GM19035 (cell line): Measurements from ENCODE around the gene TMEM94.
A peak's percentile ranks its signal among the peaks of the same experiment; 100 is the strongest.
"Not testable (repeated sequence)": the region's sequence is repeated elsewhere in the genome, so short reads cannot be mapped to it uniquely, and the experiment has no call there.

Experiments
- ATAC-seq: cut with Tn5 transposase; IDR thresholded peaks from one replicate; pipeline ENCODE4 v1.9.1; 2021; ENCODE audit not compliant: unreplicated experiment

TMEM94 gene

DNA sequence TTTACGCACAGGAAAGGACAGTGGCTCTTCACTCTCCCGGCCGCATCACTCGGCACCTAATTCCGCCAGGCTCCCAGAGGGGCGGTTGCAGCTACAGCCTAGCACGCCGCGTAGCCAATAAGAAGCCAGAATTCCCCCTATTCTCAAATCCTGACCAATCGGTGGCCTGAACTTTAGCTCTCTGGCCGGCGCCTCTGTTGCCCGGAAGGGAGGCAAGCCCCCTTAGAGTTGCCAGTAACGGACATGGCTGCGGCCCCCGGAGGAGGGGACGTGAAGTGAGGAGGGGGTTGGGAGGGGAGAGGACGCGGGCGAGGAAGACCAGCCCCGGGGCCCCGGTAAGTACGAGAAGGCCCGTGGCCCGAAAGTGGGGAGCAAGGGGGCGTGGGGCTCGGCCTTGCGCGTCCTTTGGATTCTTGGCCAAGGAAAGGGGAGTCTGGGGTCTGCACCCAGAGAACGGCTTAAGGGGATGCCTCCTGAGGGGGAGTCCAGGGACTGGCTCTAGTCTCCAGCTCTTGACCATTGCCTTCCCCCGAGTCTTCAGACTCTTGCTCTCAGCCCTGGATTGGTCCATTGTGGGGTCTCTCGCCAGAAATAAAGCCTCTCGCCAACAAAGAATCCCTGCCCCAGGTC is at the start of gene TMEM94:
TMEM94 (plus strand) TSS at position 219 of the 630 bp plus-strand sequence. CDS start 15,271 bp downstream, outside the sequence.
- ATAC-seq, result peak; percentile 88

DNA sequence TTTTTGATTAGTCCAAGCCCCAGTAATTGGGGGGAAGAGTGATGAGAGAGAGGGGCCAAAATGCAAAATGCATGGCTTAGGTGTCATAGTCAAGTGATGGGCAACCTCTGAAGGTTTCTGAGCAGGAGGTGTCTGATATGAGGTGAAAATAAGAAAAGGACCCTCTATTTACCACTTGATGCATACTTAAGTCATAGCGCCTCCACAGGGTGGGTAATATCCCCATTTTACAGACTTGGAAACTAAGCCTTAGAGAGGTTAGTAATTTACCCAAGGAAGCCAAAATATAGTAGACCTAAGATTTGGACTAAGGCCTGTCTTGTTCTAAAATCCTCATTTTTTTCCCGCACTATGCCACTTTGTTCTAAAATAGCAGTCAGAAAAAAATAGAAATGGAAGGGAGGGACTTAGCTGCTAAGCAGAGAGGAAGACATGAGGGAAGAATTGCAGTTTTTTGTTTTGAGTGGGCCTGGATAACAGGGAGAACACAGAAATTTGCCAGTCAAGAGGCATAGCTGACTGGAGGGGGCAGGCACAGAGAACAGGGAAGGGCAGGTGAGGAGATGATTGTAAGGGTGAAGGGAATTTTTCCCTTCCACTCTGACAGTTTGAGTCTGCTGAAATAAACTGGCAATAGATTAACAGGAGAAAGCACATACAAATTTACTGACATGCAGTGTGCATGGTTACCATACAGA is 48.6 kb upstream of the TMEM94 start:
- no peak for ATAC-seq

DNA sequence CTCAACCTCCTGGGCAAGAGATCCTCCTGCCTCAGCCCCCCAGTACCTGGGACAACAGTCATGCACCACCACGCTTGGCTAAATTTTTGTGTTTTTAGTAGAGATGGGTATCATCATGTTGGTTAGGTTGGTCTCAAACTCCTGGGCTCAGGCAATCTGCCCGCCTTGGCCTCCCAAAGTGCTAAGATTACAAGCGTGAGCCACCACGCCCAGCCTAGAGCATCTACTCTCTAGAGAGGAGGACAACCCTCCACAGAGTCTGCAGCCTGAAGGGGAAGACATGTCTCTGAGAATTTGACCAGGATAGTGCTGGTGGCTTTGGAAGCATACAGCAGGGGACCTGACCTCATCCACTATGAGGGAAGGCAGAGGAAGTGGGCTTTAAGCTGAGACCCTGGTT is 46.3 kb upstream of the TMEM94 start:
- no peak for ATAC-seq

- ATAC-seq, result no peak
Observed at GRCh38 chr17:75411328-75412067, 44.9 kb upstream of the TMEM94 start.

DNA sequence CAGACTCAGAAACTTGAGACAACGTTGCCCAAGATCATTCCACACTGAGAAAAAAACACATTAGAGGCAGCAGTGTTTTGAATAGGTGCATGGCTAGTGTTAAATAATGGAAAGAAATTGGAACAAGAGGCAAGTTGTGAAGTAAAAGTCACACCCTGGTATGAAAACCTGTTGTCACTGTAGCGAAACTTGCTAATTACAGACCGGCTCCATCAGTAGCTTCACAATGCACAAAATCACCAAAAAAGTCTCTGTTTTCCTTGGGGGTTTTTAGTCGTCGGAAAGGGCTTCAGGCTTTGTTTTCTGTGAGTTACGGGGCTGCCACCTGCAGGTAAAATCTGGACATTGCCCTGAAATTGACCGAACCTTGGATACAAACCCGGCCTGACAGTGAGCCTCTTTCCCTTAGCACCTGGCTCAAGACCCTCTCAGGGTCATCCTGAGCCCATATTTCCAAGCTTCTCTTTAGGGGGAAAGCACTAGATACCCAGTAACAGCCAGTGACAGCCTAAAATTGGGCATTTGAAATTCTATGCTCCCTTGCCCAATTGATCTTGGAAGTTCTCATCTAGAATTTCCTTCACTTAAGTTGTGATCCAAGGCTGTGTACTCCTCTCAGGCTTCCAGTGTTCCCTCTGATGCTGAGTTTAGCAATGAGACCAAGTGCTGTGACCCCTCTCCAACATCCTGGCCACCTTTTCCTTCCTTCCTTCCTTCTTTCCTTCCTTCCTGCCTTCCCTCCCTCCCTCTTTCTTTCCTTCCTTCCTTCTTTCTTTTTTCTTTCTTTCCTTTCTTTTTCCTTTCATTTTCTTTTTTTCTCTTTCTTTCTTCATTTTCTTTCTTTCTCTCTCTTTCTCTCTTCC is 43.7 kb upstream of the TMEM94 start:
- peak; percentile 70 for ATAC-seq

DNA sequence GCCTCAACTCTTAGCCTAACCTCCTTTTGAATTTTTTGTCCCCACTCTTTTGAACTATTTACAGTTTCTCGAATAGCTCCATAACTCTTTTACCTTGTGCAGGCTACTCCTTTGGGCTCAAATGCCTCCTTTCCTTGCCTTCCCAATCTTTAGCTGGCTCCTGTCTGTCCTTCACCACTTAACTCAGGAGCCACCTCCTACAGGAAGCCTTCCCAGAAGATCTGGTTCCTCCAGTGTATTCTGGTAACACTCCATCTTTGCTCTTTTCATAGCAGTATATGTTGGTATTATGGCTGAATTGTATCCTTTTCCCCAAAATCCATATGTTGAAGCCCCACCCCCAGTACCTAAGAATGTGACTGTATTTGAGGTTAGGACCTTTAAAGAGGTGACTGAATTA is 41.9 kb upstream of the TMEM94 start:
- no peak for ATAC-seq

DNA sequence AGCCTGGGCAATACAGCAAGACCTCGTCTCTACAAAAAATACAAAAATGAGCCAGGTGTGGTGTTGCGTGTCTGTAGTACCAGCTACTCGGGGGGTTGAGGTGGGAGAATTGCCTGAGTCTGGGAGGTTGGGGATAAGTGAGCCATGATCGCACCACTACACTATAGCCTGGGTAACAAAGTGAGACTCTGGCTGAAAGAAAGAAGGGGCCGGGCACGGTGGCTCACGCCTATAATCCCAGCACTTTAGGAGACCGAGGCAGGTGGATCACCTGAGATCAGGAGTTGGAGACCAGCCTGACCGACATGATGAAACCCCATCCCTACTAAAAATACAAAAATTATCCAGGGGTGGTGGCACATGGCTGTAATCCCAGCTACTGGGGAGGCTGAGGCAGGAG is 40.4 kb upstream of the TMEM94 start:
- no peak for ATAC-seq

- ATAC-seq, result no peak
Observed at GRCh38 chr17:75417054-75417580, 39.3 kb upstream of the TMEM94 start.

- ATAC-seq, result no peak
Observed at GRCh38 chr17:75418531-75418930, 37.9 kb upstream of the TMEM94 start.

DNA sequence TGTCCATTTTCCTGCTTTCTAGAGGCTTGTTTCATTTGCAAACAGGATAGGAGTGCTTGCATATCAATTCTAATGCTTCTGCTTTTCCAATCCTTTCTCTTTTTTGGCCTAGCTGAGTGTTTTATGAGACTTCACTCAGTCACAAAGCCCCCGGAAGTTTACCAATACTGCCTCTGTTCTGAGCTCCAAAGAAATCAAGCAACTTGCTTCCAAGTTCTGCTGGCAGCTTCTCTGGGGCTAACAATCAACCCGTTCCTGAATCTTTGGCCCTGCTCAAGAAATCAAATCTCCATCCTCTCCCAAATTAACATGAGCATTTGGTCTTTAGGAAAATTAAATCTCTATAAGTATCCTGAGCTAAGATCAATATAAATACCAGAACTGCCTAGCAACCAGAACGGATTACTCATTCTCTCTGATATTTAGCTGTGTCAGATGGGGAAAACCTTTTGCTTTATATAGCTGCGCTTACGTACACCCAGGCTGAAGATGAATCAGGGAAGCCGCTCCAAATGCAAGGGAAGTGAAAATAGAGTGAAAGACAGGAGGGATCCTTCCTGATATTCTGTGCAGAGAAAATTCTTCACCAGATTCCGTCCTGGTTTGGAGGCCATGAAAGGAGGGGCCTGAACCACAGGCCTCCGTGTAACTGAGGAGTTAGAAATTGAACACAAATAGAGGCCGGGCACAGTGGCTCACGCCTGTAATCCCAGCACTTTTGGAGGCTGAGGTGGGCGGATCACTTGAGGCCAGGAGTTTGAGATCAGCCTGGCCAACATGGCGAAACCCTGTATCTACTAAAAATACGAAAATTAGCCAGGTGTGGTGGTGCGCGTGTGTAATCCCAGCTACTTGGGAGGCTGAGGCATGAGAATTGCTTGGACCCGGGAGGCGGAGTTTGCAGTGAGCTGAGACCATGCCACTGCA is 27.6 kb upstream of the TMEM94 start:
- no peak for ATAC-seq

DNA sequence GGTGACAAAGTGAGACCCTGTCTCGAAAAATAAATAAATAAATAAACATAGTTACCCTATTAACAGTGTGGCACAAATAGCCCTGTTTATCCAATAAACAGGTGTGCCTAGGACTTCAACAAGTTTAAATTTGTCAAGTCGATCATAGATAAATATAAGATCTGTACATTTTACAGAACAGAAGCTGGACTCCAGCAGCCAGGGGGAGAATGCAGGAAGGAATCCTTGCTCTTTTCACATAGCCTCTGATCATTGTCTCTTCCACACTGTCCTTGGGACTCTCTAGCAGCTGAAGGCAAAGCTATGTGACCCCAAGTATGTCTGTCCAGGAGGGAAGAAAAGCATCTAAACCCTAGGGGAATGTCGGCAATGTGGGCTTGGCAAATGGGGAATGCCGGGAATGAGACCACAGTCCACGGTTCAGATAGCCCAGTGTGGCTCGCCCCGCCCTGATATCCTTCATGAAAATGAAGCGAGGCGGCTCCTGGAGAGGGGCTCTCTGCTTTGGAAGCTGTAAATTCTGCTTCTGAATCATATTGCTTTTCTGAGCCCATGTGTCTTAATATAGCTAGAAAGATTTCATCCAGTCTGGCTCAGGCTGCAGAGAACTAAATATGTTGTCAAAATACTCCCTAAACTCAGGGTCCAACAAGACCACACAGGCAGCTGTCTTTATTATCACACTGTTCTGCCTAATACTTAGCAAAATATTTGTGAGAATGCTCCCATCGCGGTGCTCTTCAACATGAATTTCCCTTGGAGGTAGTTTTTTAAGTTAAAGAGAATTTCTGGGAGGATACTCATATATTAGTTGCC is 26.1 kb upstream of the TMEM94 start:
- ATAC-seq, result no peak

DNA sequence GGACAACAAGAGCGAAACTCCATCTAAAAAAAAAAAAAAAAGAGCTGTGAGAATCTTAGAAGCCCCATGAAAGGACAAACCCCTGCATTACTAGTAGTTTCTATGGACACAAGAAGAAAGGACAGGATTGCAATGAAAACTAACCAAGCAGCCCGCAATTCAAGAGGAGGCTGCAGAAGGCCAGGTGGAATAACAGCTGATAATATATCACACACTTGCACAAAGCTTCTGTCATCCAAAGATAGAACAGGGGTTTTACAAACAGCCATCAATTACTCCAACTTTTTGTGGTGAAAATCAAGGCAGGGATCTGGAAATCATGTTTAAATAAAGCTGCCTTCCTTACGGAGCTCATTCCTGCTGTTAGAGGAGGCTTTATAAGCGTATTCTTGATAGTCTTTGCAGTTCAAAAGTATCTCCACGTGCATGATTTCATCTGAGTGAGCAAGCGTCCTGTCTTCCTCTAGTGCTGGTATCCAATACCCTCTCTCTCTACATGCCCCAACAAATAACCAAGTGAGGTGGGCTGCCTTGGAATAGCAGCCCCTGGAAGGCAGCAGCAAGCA is 23.1 kb upstream of the TMEM94 start:
- no peak for ATAC-seq

GRCh38 chr17:75434433-75434832 is 22.0 kb upstream of the TMEM94 start:
- ATAC-seq, result not testable (repeated sequence)

GRCh38 chr17:75437404-75437803 is 19.0 kb upstream of the TMEM94 start:
- ATAC-seq, result not testable (repeated sequence)

DNA sequence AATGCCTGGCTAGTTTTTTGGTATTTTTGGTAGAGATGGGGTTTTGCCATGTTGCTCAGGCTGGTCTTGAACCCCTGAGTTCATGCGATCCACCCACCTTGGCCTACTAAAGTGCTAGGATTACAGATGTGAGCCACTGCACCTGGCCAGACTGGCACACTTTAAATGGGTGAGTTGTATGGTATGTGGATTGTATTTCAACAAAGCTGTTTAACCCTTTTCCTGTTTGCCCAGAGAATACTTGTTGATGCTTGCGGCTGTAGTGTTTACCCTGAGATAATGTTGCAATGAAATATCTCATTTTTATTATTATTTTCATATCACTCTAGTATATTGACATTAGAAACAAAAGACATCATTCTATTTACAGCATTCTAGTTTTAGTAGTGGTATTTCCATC is 17.1 kb upstream of the TMEM94 start:
- no peak for ATAC-seq

DNA sequence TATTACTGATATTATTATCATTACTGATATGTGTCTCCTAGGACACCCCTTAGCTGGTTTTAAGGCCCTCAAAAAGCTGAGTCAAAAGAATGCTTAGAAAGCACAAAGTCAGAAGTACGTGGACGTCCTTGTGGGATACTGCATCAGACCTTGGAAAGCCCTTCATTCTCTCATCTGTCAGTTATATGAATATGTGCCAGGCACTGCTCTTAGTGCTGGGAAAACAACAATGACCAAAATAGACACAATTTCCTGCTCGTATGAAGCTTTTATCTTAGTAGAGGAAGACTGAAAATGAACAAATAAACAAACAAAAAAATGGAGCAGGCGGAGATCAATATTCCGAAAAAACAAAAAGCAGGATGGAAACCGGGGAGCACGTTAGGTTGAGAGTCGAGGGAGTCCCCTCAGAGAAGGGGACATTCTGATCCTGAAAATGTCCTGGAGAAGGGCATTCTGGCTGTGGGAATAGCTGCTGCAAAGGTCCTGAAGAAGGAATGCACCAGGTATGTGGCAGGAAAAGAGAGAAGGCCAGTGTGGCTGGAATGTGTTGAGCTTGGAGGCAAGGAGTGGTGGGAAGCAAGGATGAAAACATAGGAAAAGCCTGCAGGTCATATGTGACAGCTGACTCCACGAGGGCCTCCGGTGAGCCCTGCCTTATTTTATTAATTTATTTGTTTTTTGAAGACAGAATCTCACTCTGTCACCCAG is 15.5 kb upstream of the TMEM94 start:
- no peak for ATAC-seq

DNA sequence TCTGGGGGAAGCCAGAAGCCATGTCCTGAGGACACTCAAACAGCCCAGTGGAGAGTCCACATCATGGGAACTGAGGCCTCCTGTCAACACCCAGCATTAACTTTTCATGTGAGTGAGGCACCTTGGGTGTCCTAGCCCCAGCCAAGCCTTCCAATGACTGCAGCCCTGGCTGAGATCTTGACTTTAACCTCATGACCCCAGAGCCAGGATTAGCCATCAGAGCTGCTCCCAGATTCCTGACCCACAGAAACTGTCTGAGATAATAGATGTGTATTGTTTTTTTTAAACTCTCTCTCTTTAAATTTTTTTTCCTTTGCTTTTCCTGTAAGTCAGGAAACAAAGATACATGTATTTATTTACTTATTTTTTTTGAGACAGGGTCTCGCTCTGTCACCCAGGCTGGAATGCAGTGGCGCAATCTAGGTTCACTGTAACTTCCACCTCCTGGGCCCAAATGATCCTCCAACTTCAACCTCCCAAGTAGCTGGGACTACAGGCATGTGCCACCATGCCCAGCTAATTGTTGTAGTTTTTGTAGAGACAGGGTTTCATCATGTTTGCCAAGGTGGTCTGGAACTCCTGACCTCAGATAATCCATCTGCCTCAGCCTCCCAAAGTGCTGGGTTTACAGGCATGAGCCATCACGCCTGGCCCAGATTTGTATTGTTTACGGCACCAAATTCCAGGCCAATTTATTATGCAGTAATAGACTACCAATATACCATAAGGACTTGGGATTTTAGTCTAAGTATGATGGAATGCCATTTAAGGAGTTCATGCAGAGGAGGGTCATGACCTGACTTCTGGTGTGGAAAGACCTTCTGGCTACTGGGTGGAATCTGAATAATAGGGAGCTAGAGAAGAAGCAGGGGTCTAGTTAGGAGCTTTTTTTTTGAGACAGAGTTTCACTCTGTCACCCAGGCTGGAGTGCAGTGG is 14.0 kb upstream of the TMEM94 start:
- ATAC-seq, result no peak
